ENCODE measurements around the gene ADCY9. TPM values are rescaled to one million over a fixed set of nuclear protein-coding genes. Genes with fewer than 3 reads are reported as not detected.

ADCY9 gene
- polyA plus RNA-seq, 1 donor (not counting 4 experiments of a cell fraction or from before 2014, with no cell fraction given) = 3.0 TPM

GRCh38 chr16:3954411-3954921, 161.8 kb downstream of the ADCY9 start:
- H3K4me2 ChIP-seq (ENCODE audit: control insufficient read depth, extremely low read depth, insufficient read depth, low read depth, low read length) = no peak overlapping the region
- DNase-seq (ENCODE audit: low read depth, low spot score) = no peak
- no peak overlapping the region for H3K4me3 ChIP-seq (ENCODE audit: control insufficient read depth in 2 of 3, extremely low read depth in 1 of 3, insufficient read depth in 2 of 3, low read depth in 1 of 3, low read length in 3 of 3)
- no peak overlapping the region for H3K27ac ChIP-seq (ENCODE audit: control insufficient read depth, insufficient read depth, low read length)
- no peak for FAIRE-seq
- H3K79me2 ChIP-seq (ENCODE audit: control insufficient read depth, insufficient read depth, low read length) = no peaks in the 10 kb centered on the region
- no peaks in the 10 kb centered on the region for H3K36me3 ChIP-seq (ENCODE audit: control insufficient read depth in 2 of 2, extremely low read depth in 1 of 2, insufficient read depth in 2 of 2, low read length in 2 of 2)
- H3K4me1 ChIP-seq (ENCODE audit: control insufficient read depth, extremely low read depth, insufficient read depth, low read length) = peaks cover 17% of the 10 kb centered on the region
- H3K27me3 ChIP-seq (ENCODE audit: control insufficient read depth, extremely low read depth, insufficient read depth, low read length) = peaks cover 30% of the 10 kb centered on the region
- dilution Hi-C loops (cut with MboI; ENCODE audit: extremely low pct_ligation_motif_present, low sequenced_read_pairs) = no loop called here
- no peak overlapping the region for H2AFZ ChIP-seq (ENCODE audit: control insufficient read depth, low read length)
- TF ChIP-seq CTCF (optimal IDR thresholded peaks at IDR 0.05 in 1 of 3, IDR thresholded peaks at IDR 0.05 in 1 of 3, conservative IDR thresholded peaks at IDR 0.05 in 1 of 3; ENCODE audit: extremely low read depth in 1 of 3, insufficient read depth in 2 of 3, low read length in 3 of 3) = peak in 1 of 3 experiments; percentile 15
- no peak for TF ChIP-seq EZH2 (IDR thresholded peaks at IDR 0.05; ENCODE audit: low read length)
- no peaks in the 10 kb centered on the region for H3K9me3 ChIP-seq (ENCODE audit: control insufficient read depth, low read depth, low read length)
- H4K20me1 ChIP-seq (ENCODE audit: control insufficient read depth, extremely low read depth, insufficient read depth, low read length) = no peaks in the 10 kb centered on the region
- H3K9ac ChIP-seq (ENCODE audit: control insufficient read depth, extremely low read depth, insufficient read depth, low read length) = no peak overlapping the region
- H3K9me1 ChIP-seq (ENCODE audit: control insufficient read depth, extremely low read depth, insufficient read depth, low read length) = no peaks in the 10 kb centered on the region

DNA sequence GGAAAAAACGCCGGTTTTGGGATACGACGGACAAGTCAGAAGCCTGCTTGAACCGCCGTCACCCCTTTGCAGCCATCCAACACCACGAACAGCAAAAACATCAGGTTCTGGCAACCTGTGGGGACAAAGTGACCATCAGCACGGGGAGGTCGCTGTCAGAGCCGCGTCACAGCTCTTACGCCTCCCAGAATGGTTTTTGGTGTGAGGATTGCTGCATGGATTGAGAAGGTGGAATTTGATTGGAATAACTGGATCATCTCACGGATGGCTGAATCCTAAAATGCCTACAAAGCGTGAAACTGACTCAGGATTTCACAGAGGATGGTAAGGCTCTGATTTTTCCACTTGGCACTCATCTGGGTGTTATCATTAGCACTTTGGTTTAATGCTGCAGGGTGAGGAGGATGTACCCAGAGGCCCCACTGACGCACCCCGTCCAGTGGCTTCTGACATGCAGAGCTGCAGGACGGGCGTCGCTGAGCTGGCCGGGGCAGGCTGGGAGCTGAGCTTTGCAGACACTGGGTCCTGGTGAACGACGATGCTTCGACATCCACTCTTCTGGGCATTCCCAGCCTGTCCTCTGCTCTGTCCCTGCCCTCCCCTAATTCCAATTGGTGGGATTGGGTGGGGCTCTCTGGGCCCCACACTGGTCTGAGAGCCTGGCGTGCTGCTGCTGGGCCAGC, 162.4 kb downstream of the ADCY9 start:
- no peak overlapping the region for H3K27ac ChIP-seq (ENCODE audit: control insufficient read depth, insufficient read depth, low read length)
- no peak for DNase-seq (ENCODE audit: low read depth, low spot score)
- H4K20me1 ChIP-seq (ENCODE audit: control insufficient read depth, extremely low read depth, insufficient read depth, low read length) = no peaks in the 10 kb centered on the region
- no peak overlapping the region for H3K4me2 ChIP-seq (ENCODE audit: control insufficient read depth, extremely low read depth, insufficient read depth, low read depth, low read length)
- H3K4me3 ChIP-seq (ENCODE audit: control insufficient read depth in 2 of 3, extremely low read depth in 1 of 3, insufficient read depth in 2 of 3, low read depth in 1 of 3, low read length in 3 of 3) = no peak overlapping the region
- FAIRE-seq = no peak
- no peaks in the 10 kb centered on the region for H3K9me1 ChIP-seq (ENCODE audit: control insufficient read depth, extremely low read depth, insufficient read depth, low read length)
- no peak overlapping the region for H3K9ac ChIP-seq (ENCODE audit: control insufficient read depth, extremely low read depth, insufficient read depth, low read length)
- peaks cover 30% of the 10 kb centered on the region for H3K27me3 ChIP-seq (ENCODE audit: control insufficient read depth, extremely low read depth, insufficient read depth, low read length)
- peaks cover 15% of the 10 kb centered on the region for H3K4me1 ChIP-seq (ENCODE audit: control insufficient read depth, extremely low read depth, insufficient read depth, low read length)
- no peaks in the 10 kb centered on the region for H3K36me3 ChIP-seq (ENCODE audit: control insufficient read depth in 2 of 2, extremely low read depth in 1 of 2, insufficient read depth in 2 of 2, low read length in 2 of 2)
- H3K9me3 ChIP-seq (ENCODE audit: control insufficient read depth, low read depth, low read length) = no peaks in the 10 kb centered on the region
- H3K79me2 ChIP-seq (ENCODE audit: control insufficient read depth, insufficient read depth, low read length) = no peaks in the 10 kb centered on the region
- dilution Hi-C loops (cut with MboI; ENCODE audit: extremely low pct_ligation_motif_present, low sequenced_read_pairs) = no loop called here
- no peak overlapping the region for H2AFZ ChIP-seq (ENCODE audit: control insufficient read depth, low read length)
- TF ChIP-seq EZH2 (IDR thresholded peaks at IDR 0.05; ENCODE audit: low read length) (no peak), CTCF (optimal IDR thresholded peaks at IDR 0.05 in 1 of 3, IDR thresholded peaks at IDR 0.05 in 1 of 3, conservative IDR thresholded peaks at IDR 0.05 in 1 of 3; ENCODE audit: extremely low read depth in 1 of 3, insufficient read depth in 2 of 3, low read length in 3 of 3) (no peak)
